Chondrocyte (in vitro differentiated cells): ENCODE results near the gene GALNT13. TPM values are rescaled to one million over a fixed set of nuclear protein-coding genes. Genes with fewer than 3 reads are reported as not detected.

ENCODE experiments used
- DNase-seq: peaks from one replicate; pipeline ENCODE4 v3.0.0; 2021; ENCODE audit warnings: mixed read lengths, low spot score
- H3K27ac Mint-ChIP-seq: one replicate; pipeline ENCODE4 v1.8.0; 2021; ENCODE audit warnings: mild to moderate bottlenecking, moderate library complexity, mixed read lengths; ENCODE audit not compliant: unreplicated experiment
- H3K27me3 Mint-ChIP-seq: 2 replicates; pipeline ENCODE4 v1.8.0; 2021; ENCODE audit warnings: low read depth, mixed read lengths
- H3K36me3 Mint-ChIP-seq: 2 replicates; pipeline ENCODE4 v1.8.0; 2021; ENCODE audit warnings: low read depth, mixed read lengths
- H3K4me1 Mint-ChIP-seq: 2 replicates; pipeline ENCODE4 v1.8.0; 2021; ENCODE audit warnings: low read depth, mild to moderate bottlenecking, mixed read lengths
- H3K4me3 Mint-ChIP-seq: one replicate; pipeline ENCODE4 v1.8.0; 2021; ENCODE audit warnings: mild to moderate bottlenecking, moderate library complexity, mixed read lengths; ENCODE audit not compliant: unreplicated experiment
- H3K9me3 Mint-ChIP-seq: 2 replicates; pipeline ENCODE4 v1.8.0; 2021; ENCODE audit warnings: low read depth, mixed read lengths
- CTCF ChIP-seq: fragments of 200-600 bp; sonication (generic); IDR thresholded peaks from 2 replicates; pipeline ENCODE4 v1.5.0; 2021; ENCODE audit warnings: antibody characterized with exemption, mild to moderate bottlenecking, moderate library complexity
- total RNA-seq: library from RNA; stranded (reverse); gene quantifications from 3 replicates; pipeline ENCODE4 v1.2.1, GENCODE V29; 2021

GALNT13 gene
- total RNA-seq, 1 donor from 2014 or later = not detected

GRCh38 chr2:154233231-154233630, 361.5 kb downstream of the GALNT13 start:
- Mint-ChIP-seq H3K4me1 (no peaks in the 10 kb centered on the region), H3K9me3 (no peaks in the 10 kb centered on the region), H3K36me3 (no peaks in the 10 kb centered on the region), H3K4me3 (no peak overlapping the region), H3K27me3 (peaks cover 4% of the 10 kb centered on the region), H3K27ac (no peak overlapping the region)
- no peak for DNase-seq
- TF ChIP-seq CTCF = no peak

- H3K9me3 Mint-ChIP-seq = no peaks in the 10 kb centered on the region
- peaks cover 4% of the 10 kb centered on the region for H3K27me3 Mint-ChIP-seq
- no peaks in the 10 kb centered on the region for H3K36me3 Mint-ChIP-seq
- H3K27ac Mint-ChIP-seq = no peak overlapping the region
- H3K4me3 Mint-ChIP-seq = no peak overlapping the region
- no peaks in the 10 kb centered on the region for H3K4me1 Mint-ChIP-seq
- no peak for TF ChIP-seq CTCF
- DNase-seq = no peak
These were observed 366.5 kb downstream of the GALNT13 start for GRCh38 chr2:154238252-154238651.

GRCh38 chr2:154240316-154240715, 368.6 kb downstream of the GALNT13 start:
- no peak overlapping the region for H3K27ac Mint-ChIP-seq
- H3K4me3 Mint-ChIP-seq = no peak overlapping the region
- no peak for DNase-seq
- no peak for TF ChIP-seq CTCF
- H3K9me3 Mint-ChIP-seq = no peaks in the 10 kb centered on the region
- H3K36me3 Mint-ChIP-seq = no peaks in the 10 kb centered on the region
- no peaks in the 10 kb centered on the region for H3K27me3 Mint-ChIP-seq
- no peaks in the 10 kb centered on the region for H3K4me1 Mint-ChIP-seq

GRCh38 chr2:154240921-154241379, 369.2 kb downstream of the GALNT13 start:
- Mint-ChIP-seq H3K4me1 (no peaks in the 10 kb centered on the region), H3K4me3 (no peak overlapping the region), H3K36me3 (no peaks in the 10 kb centered on the region), H3K9me3 (no peaks in the 10 kb centered on the region), H3K27ac (no peak overlapping the region), H3K27me3 (no peaks in the 10 kb centered on the region)
- TF ChIP-seq CTCF = no peak
- peak; percentile 67 for DNase-seq

DNA sequence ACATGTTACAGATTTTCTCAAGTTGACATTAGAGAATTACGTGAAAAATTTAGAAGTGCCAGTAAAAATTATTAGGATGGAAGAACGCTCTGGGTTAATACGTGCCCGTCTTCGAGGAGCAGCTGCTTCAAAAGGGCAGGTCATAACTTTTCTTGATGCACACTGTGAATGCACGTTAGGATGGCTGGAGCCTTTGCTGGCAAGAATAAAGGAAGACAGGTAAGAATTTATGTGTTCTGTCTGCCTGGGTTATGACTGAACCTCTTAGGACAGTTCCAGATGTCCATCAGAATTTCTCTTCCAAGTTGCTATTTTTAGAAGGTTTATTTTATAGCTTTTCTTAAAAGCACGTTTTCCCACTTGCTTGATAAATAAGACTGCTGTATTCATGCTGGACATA, 371.0 kb downstream of the GALNT13 start:
- no peaks in the 10 kb centered on the region for H3K4me1 Mint-ChIP-seq
- peaks cover 3% of the 10 kb centered on the region for H3K27me3 Mint-ChIP-seq
- TF ChIP-seq CTCF = no peak
- no peak overlapping the region for H3K27ac Mint-ChIP-seq
- no peak overlapping the region for H3K4me3 Mint-ChIP-seq
- H3K9me3 Mint-ChIP-seq = no peaks in the 10 kb centered on the region
- DNase-seq = no peak
- H3K36me3 Mint-ChIP-seq = no peaks in the 10 kb centered on the region
